OCI-LY1 (cell line): Measurements from ENCODE around the gene MBTPS2.

Experiments used
- H2AFZ ChIP-seq: fragments of 200-600 bp; sonication (generic), shearing (Covaris generic); 2 replicates; pipeline ENCODE4 v1.6.0; 2014; ENCODE audit warnings: antibody characterized with exemption, mild to moderate bottlenecking, low read length
- H3F3A ChIP-seq: fragments of 200-600 bp; sonication (generic), shearing (Covaris generic); 2 replicates; pipeline ENCODE4 v1.6.0; 2014; ENCODE audit warnings: mild to moderate bottlenecking, antibody characterized with exemption, low read length, moderate library complexity; ENCODE audit not compliant: insufficient read depth
- H3K27ac ChIP-seq: fragments of 200-600 bp; sonication (generic); 2 replicates; pipeline ENCODE4 v1.5.1; 2014; ENCODE audit warnings: low read length, mixed run types, mild to moderate bottlenecking, low read depth; ENCODE audit not compliant: poor library complexity, severe bottlenecking
- H3K27me3 ChIP-seq: fragments of 200-600 bp; sonication (generic); 2 replicates; pipeline ENCODE4 v1.6.0; 2014; ENCODE audit warnings: antibody characterized with exemption, mild to moderate bottlenecking, low read length, moderate library complexity; ENCODE audit not compliant: insufficient read depth
- H3K36me3 ChIP-seq: fragments of 200-600 bp; sonication (generic); 2 replicates; pipeline ENCODE4 v1.6.1; 2014; ENCODE audit warnings: mild to moderate bottlenecking, antibody characterized with exemption, low read length, moderate library complexity, mixed read lengths; ENCODE audit not compliant: insufficient read depth
- H3K4me1 ChIP-seq: fragments of 200-600 bp; sonication (generic); 2 replicates; pipeline ENCODE4 v1.5.1; 2014; ENCODE audit warnings: mild to moderate bottlenecking, low read length, moderate library complexity; ENCODE audit not compliant: insufficient read depth, severe bottlenecking
- H3K4me2 ChIP-seq: fragments of 200-600 bp; sonication (generic), shearing (Covaris generic); 2 replicates; pipeline ENCODE4 v1.6.1; 2014; ENCODE audit warnings: low read length
- H3K4me3 ChIP-seq: fragments of 200-600 bp; sonication (generic); 2 replicates; pipeline ENCODE4 v1.5.1; 2014; ENCODE audit warnings: low read length, low read depth, mild to moderate bottlenecking, mixed read lengths; ENCODE audit not compliant: poor library complexity, severe bottlenecking
- H3K79me2 ChIP-seq: fragments of 200-600 bp; shearing (Covaris generic); 2 replicates; pipeline ENCODE4 v1.6.1; 2016; ENCODE audit warnings: mixed run types, low read length, mixed read lengths; ENCODE audit not compliant: insufficient read depth
- H3K9ac ChIP-seq: fragments of 200-600 bp; sonication (generic), shearing (Covaris generic); 2 replicates; pipeline ENCODE4 v1.6.1; 2014; ENCODE audit warnings: mild to moderate bottlenecking, low read length, mixed read lengths
- H3K9me2 ChIP-seq: fragments of 200-600 bp; sonication (generic), shearing (Covaris generic); 2 replicates; pipeline ENCODE4 v1.6.1; 2014; ENCODE audit warnings: low read depth, mild to moderate bottlenecking, low read length, mixed read lengths
- H3K9me3 ChIP-seq: fragments of 200-600 bp; shearing (Covaris generic); 2 replicates; pipeline ENCODE4 v1.6.1; 2014; ENCODE audit warnings: low read length, mixed read lengths
- H4K20me1 ChIP-seq: fragments of 200-600 bp; sonication (generic), shearing (Covaris generic); 2 replicates; pipeline ENCODE4 v1.6.0; 2016; ENCODE audit warnings: mild to moderate bottlenecking, low read length; ENCODE audit not compliant: insufficient read depth
- EZH2 ChIP-seq: fragments of 200-600 bp; sonication (generic), shearing (Covaris generic); IDR thresholded peaks from 2 replicates; pipeline ENCODE4 v1.8.0; 2017; ENCODE audit warnings: borderline replicate concordance, mixed run types, mild to moderate bottlenecking, antibody characterized with exemption, low read length, moderate library complexity, mixed read lengths
- TF ChIP-seq, protein P1 (sequence below): fragments of 200-600 bp; sonication (generic), shearing (Covaris generic); IDR thresholded peaks from 2 replicates; pipeline ENCODE4 v1.5.1; 2017; ENCODE audit warnings: mild to moderate bottlenecking, antibody characterized with exemption, low read length, moderate library complexity, mixed read lengths

Gene MBTPS2

DNA sequence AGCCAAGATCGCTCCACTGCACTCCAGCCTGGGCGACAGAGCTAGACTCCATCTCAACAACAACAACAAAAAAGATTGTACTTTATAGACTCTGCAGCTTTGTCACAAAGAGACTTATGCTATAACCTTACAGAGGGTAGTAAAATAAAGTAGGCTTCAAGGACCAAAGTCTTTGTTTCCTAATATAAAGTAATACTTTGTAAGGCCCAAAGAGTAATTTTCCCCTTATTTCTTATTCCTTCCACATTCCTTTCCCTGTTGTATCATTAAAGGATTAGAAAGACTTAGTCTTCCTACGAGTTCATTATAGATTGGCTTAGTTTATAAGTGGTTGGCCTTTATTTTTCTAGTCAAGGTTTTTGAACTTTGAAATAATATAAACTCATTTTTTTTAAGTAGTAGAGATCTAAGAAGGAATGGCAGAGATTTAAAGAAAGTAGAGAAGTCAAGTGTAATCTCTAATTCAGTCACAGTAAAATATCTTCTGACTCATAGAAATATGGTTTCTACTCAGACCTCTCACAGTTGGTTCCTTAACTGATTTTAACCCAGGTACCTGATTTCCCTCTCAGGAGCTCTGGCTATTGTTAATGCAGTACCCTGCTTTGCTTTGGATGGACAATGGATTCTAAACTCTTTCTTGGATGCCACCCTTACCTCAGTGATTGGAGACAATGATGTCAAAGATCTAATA, 42.6 kb downstream of the MBTPS2 start:
- Histone ChIP-seq H3K27ac (no peak overlapping the region), H3K9me2 (no peaks in the 10 kb centered on the region), H3K4me2 (no peak overlapping the region), H3F3A (no peaks in the 10 kb centered on the region), H4K20me1 (no peaks in the 10 kb centered on the region), H3K36me3 (no peaks in the 10 kb centered on the region), H3K9ac (no peak overlapping the region), H3K27me3 (no peaks in the 10 kb centered on the region), H2AFZ (no peak overlapping the region), H3K4me1 (no peaks in the 10 kb centered on the region), H3K4me3 (no peak overlapping the region), H3K79me2 (no peaks in the 10 kb centered on the region), H3K9me3 (no peaks in the 10 kb centered on the region)
- TF ChIP-seq EZH2, result no peak
- TF ChIP-seq, protein P1, sequence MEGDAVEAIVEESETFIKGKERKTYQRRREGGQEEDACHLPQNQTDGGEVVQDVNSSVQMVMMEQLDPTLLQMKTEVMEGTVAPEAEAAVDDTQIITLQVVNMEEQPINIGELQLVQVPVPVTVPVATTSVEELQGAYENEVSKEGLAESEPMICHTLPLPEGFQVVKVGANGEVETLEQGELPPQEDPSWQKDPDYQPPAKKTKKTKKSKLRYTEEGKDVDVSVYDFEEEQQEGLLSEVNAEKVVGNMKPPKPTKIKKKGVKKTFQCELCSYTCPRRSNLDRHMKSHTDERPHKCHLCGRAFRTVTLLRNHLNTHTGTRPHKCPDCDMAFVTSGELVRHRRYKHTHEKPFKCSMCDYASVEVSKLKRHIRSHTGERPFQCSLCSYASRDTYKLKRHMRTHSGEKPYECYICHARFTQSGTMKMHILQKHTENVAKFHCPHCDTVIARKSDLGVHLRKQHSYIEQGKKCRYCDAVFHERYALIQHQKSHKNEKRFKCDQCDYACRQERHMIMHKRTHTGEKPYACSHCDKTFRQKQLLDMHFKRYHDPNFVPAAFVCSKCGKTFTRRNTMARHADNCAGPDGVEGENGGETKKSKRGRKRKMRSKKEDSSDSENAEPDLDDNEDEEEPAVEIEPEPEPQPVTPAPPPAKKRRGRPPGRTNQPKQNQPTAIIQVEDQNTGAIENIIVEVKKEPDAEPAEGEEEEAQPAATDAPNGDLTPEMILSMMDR, result no peak

DNA sequence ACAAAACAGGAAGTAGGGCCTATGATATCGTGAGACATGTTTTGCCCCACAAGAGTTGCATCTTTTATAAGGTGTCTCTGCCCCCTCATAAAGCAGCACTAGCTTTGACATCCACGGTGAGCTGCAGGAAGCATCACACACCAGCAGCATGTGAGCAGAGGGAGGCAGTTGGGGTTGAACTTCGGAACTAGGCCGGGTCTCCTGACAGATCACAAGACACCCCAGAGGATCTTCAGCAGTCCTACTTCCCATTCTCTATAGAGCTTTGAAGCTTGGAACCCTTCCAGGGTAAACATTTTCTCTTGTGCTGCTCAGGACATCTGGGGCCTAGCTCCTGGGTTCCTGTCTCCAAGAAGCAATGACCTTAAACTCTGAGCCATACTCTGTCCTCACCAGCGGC, 43.8 kb downstream of the MBTPS2 start:
- no peaks in the 10 kb centered on the region for H3K27me3 ChIP-seq
- no peak overlapping the region for H3K27ac ChIP-seq
- no peaks in the 10 kb centered on the region for H3K9me2 ChIP-seq
- no peaks in the 10 kb centered on the region for H3K36me3 ChIP-seq
- H3K4me3 ChIP-seq, result no peak overlapping the region
- H3K9me3 ChIP-seq, result no peaks in the 10 kb centered on the region
- H2AFZ ChIP-seq, result no peak overlapping the region
- no peak overlapping the region for H3K4me2 ChIP-seq
- no peaks in the 10 kb centered on the region for H3F3A ChIP-seq
- no peaks in the 10 kb centered on the region for H3K4me1 ChIP-seq
- no peak overlapping the region for H3K9ac ChIP-seq
- H4K20me1 ChIP-seq, result no peaks in the 10 kb centered on the region
- TF ChIP-seq, protein P1, result no peak
- H3K79me2 ChIP-seq, result no peaks in the 10 kb centered on the region

DNA sequence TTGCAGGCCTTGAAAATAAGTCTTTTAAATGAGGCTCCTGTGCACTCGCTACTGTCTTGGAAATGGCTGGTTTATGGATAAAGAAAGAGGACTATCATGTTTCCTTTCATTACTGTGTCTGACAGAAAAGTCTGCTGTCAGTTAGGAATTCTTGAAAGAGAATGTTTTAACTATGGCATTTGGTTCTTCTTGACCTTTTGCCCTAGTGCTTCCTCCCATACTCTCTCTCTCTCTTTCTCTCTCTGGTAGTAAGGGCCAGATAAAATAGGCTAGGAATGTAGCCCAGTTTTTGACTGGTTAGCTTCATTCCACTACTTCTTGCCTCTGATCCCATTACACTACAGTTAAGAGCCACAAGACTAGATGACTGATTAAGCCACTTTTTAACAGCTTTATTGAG, 46.2 kb downstream of the MBTPS2 start:
- Histone ChIP-seq H3K36me3 (no peaks in the 10 kb centered on the region), H3K27me3 (no peaks in the 10 kb centered on the region), H3K4me3 (no peak overlapping the region), H3K79me2 (no peaks in the 10 kb centered on the region), H4K20me1 (no peaks in the 10 kb centered on the region), H3K9me3 (no peaks in the 10 kb centered on the region), H3F3A (no peaks in the 10 kb centered on the region), H3K9me2 (no peaks in the 10 kb centered on the region), H3K27ac (no peak overlapping the region), H3K9ac (no peak overlapping the region), H2AFZ (no peak overlapping the region), H3K4me1 (no peaks in the 10 kb centered on the region), H3K4me2 (no peak overlapping the region)
- no peak for TF ChIP-seq EZH2
- TF ChIP-seq, protein P1, result no peak
